Sigmoid colon (tissue), 7 donors: ENCODE results near the gene CRNKL1. TPM values are rescaled to one million over a fixed set of nuclear protein-coding genes. Genes with fewer than 3 reads are reported as not detected.
"Not testable (repeated sequence)": the region's sequence is repeated elsewhere in the genome, so short reads cannot be mapped to it uniquely, and the experiment has no call there.

Source experiments
- DNase-seq: peaks from one replicate; pipeline ENCODE4 v3.0.0-alpha.2; 2019
- H3K27ac ChIP-seq, 4 donors: fragments of 200-600 bp; sonication (generic); one replicate each; pipeline ENCODE4 v1.5.1; 2016 to 2019; ENCODE audit warnings: mild to moderate bottlenecking in 1 of 4
- H3K27me3 ChIP-seq, 3 donors: fragments of 200-600 bp; sonication (generic); one replicate each; pipeline ENCODE4 v1.5.1; 2019; ENCODE audit warnings: mild to moderate bottlenecking in 1 of 3
- H3K36me3 ChIP-seq, 4 donors: fragments of 200-600 bp; sonication (generic); one replicate each; pipeline ENCODE4 v1.5.1; 2016 to 2019
- H3K4me1 ChIP-seq, 4 donors: fragments of 200-600 bp; sonication (generic); one replicate each; pipeline ENCODE4 v1.5.1; 2017 to 2019
- H3K4me3 ChIP-seq, 4 donors: fragments of 200-600 bp; sonication (generic); one replicate each; pipeline ENCODE4 v1.5.1; 2017 to 2019; ENCODE audit warnings: mild to moderate bottlenecking in 2 of 4, moderate library complexity in 1 of 4
- H3K9me3 ChIP-seq, 4 donors: fragments of 200-600 bp in 3 of 4; sonication (generic) in 3 of 4; one replicate each; pipeline versions ENCODE4 v1.5.1 to v1.6.1; 2013 to 2019
- EP300 ChIP-seq, 4 donors: sonication (generic); formaldehyde crosslinking; IDR thresholded peaks; one replicate each; pipeline ENCODE4 v1.6.1; 2017; ENCODE audit warnings: antibody characterized with exemption in 4 of 4
- POLR2A ChIP-seq, 2 donors: fragments of 450-650 bp; IDR thresholded peaks; one replicate each; pipeline ENCODE4 v1.6.1; 2016; ENCODE audit warnings: antibody characterized with exemption in 2 of 2, mild to moderate bottlenecking in 2 of 2, moderate library complexity in 2 of 2
- POLR2AphosphoS5 ChIP-seq, 4 donors: sonication (generic); formaldehyde crosslinking; IDR thresholded peaks; one replicate each; pipeline ENCODE4 v1.6.1; 2017; ENCODE audit warnings: antibody characterized with exemption in 4 of 4
- WGBS, 2 donors: extraction: QIAGEN DNeasy Blood & Tissue Kit; methylation state at CpG; one replicate each; pipeline ENCODE4 v1.1.7; 2013; 5-methylcytosine and 5-hydroxymethylcytosine counted together
- intact Hi-C: fragments of 100-400 bp; cut with DNase I; formaldehyde crosslinking; loops from one replicate; pipeline ENCODE4 v1.15.1; 2023
- polyA plus RNA-seq, 3 donors: library from polyadenylated mRNA; stranded (reverse); fragments of 200-250 nt; gene quantifications; one replicate each; pipeline ENCODE4 v1.2.3, GENCODE V29; 2013
- total RNA-seq, 4 donors: library from RNA; depleted of rRNA; stranded (reverse); fragments of >200 nt; gene quantifications; one replicate each; pipeline ENCODE4 v1.1.0, GENCODE V29; 2016
- TF ChIP-seq, protein P1 (sequence below), 4 experiments: fragments of 450-650 bp in 3 of 4; fragments of 200-600 bp in 1 of 4; IDR thresholded peaks; one replicate each; pipeline ENCODE4 v1.5.1; 2016 to 2019; ENCODE audit warnings: antibody characterized with exemption in 4 of 4, mild to moderate bottlenecking in 3 of 4, moderate library complexity in 2 of 4
- donor health status: healthy with polysubstance abuse.
- donor health status: Bipolar disorder and iron deficiency.
- donor health status: healthy.

The CRNKL1 gene
- total and polyA plus RNA-seq, 7 donors, result 9.0 to 29.1 (median 19.9) TPM

DNA sequence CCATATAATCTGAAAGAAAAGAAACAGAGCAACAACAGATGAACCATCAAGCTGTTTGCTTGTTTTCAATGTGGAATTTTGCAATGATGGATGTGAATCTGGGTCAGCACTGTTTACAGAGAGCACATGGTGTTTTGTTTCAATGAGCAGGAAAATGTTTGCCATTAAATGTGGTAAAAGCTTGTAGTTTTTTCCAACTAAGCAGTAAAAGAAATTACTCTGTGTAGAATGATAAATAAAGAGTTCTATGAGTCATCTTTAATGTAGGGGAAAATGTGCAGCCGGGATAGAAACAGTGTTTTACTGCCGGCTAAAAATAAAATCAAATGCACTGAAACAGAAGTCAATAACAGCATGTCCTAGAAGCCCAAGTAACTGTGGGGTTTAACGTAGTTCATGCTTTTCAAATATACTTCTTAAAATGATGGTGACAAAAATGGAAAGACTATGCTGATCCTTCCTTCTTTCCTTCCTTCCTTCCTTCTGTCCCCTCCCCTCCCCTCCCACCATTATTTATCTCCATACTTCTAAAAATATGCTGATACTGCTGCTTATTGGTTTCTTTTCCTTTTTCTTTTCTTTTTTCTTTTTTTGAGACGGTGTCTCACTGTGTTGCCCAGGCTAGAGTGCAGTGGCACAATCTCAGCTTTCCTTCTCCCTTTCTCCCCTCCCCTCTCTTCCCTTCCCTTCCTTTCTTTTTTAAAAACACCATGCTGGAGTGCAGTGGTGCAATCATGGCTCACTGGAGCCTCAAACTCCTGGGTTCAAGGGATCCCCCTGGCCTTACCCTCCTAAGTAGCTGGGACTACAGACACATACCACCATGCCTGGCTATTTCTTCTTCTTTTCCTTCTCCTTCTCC lies 41.4 kb downstream of the CRNKL1 start:
- Histone ChIP-seq H3K27me3 (no peaks in the 10 kb centered on the region), H3K27ac (peak overlapping the region; percentile 37 to 77 (median 63)), H3K36me3 (no peaks in the 10 kb centered on the region), H3K4me1 (peaks cover 0 to 27% (median 23%) of the 10 kb centered on the region in 4 donors), H3K9me3 (no peaks in the 10 kb centered on the region), H3K4me3 (peak overlapping the region in 2 of 4 donors; percentile 5 to 10)
- no peak for TF ChIP-seq EP300 (IDR thresholded peaks at IDR 0.05)
- TF ChIP-seq POLR2AphosphoS5 (IDR thresholded peaks at IDR 0.05), result peak in 3 of 4 donors; percentile 28 to 39 (median 31)
- DNase-seq, result no peak
- 21 to 43% methylated on average over 4 of the region's 4 CpGs for WGBS, 2 donors
- intact Hi-C loops, result no loop called here

DNA sequence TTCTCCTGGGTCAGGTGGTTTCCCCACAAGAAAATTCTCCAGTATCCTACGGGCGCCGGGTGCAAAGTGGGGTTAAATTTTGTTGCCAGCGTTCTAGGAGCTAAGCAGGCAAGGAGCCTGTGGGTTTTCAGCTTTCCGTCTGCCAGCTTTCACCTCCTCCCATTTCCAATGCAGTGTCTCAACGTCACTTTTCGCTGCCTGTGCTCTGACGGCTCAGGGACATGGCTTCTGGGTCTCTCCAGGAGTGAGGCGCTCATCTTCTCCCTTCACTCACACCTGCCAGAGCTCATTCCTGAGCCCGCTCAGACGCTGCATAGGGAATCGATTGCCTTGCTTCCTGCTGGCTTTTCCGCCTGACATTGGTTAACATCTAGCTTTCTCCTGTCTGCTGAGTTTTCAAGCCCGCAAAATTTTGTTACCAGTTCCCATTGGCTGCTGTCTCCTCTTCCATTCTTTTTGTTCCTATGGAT lies 42.4 kb downstream of the CRNKL1 start:
- peaks cover 0 to 27% (median 23%) of the 10 kb centered on the region in 4 donors for H3K4me1 ChIP-seq
- no peaks in the 10 kb centered on the region for H3K9me3 ChIP-seq
- no peaks in the 10 kb centered on the region for H3K27me3 ChIP-seq
- DNase-seq, result no peak
- H3K27ac ChIP-seq, result peak overlapping the region; percentile 34 to 77 (median 53)
- H3K36me3 ChIP-seq, result no peaks in the 10 kb centered on the region
- intact Hi-C loops, result no loop called here
- TF ChIP-seq, protein P1, sequence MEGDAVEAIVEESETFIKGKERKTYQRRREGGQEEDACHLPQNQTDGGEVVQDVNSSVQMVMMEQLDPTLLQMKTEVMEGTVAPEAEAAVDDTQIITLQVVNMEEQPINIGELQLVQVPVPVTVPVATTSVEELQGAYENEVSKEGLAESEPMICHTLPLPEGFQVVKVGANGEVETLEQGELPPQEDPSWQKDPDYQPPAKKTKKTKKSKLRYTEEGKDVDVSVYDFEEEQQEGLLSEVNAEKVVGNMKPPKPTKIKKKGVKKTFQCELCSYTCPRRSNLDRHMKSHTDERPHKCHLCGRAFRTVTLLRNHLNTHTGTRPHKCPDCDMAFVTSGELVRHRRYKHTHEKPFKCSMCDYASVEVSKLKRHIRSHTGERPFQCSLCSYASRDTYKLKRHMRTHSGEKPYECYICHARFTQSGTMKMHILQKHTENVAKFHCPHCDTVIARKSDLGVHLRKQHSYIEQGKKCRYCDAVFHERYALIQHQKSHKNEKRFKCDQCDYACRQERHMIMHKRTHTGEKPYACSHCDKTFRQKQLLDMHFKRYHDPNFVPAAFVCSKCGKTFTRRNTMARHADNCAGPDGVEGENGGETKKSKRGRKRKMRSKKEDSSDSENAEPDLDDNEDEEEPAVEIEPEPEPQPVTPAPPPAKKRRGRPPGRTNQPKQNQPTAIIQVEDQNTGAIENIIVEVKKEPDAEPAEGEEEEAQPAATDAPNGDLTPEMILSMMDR (IDR thresholded peaks at IDR 0.05), result no peak
- TF ChIP-seq POLR2A (IDR thresholded peaks at IDR 0.05), result no peak
- no peak for TF ChIP-seq EP300 (IDR thresholded peaks at IDR 0.05)
- TF ChIP-seq POLR2AphosphoS5 (IDR thresholded peaks at IDR 0.05), result no peak
- 74 to 85% methylated on average over 14 of the region's 14 CpGs for WGBS, 2 donors
- no peak overlapping the region for H3K4me3 ChIP-seq

DNA sequence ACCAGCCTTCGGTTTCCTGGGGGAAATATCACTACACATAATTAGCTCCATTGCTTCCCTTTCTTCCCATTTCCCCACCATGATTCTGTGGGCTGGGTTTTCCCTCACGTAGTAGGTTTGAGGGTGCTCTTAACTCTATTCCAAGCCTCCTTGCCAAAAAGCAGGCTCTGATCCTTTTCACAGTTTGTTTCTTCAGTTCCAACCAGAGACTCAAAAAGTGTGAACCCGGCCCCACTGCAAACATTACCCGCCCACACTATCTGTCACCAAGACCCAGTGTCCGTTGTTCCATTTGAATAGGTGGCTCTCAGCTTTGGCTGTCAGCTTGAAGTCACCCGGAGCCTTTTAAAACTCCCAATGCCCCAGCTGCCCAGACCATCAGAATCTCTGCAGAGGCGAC lies 46.9 kb downstream of the CRNKL1 start:
- Histone ChIP-seq H3K27me3 (no peaks in the 10 kb centered on the region), H3K4me3 (no peak overlapping the region), H3K4me1 (peaks cover 0 to 38% (median 34%) of the 10 kb centered on the region in 4 donors), H3K9me3 (no peaks in the 10 kb centered on the region), H3K27ac (no peak overlapping the region), H3K36me3 (peaks cover 0 to 20% (median 4%) of the 10 kb centered on the region in 4 donors)
- no peak for DNase-seq
- WGBS, 2 donors, result 76 to 78% methylated on average over 7 of the region's 7 CpGs
- TF ChIP-seq EP300 (IDR thresholded peaks at IDR 0.05) (no peak), POLR2A (IDR thresholded peaks at IDR 0.05) (no peak), POLR2AphosphoS5 (IDR thresholded peaks at IDR 0.05) (no peak)
- TF ChIP-seq, protein P1 (IDR thresholded peaks at IDR 0.05), result no peak
- intact Hi-C loops, result no loop called here

DNA sequence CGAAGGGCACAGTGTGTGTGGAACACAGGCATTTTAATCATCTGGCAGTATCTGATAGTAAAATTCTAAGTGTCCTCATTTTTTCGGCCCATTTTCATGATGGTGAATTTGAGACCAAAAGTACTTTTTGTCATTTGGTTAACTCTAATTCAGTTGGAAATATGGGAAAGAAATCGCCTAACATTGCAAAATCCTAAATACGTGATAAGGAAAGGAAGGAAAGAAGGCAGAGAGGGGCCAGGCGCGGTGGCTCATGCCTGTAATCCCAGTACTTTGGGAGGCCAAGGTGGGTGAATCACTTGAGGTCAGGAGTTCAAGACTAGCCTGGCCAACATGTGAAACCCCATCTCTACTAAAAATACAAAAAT lies 48.3 kb downstream of the CRNKL1 start:
- WGBS, 2 donors, result 87 to 90% methylated on average over 6 of the region's 6 CpGs
- Histone ChIP-seq H3K27ac (peak overlapping the region; percentile 59 to 77 (median 68)), H3K4me3 (peak overlapping the region in 3 of 4 donors; percentile 16 to 31 (median 27)), H3K4me1 (peaks cover 0 to 35% (median 29%) of the 10 kb centered on the region in 4 donors), H3K36me3 (peaks cover 4 to 34% (median 13%) of the 10 kb centered on the region in 4 donors)
- DNase-seq, H3K9me3 ChIP-seq, H3K27me3 ChIP-seq: not testable (repeated sequence)
- intact Hi-C loops, result loop anchor here (5.0 kb wide), 1 partner anchor 37 kb away; no protein-coding TSS in a partner anchor

DNA sequence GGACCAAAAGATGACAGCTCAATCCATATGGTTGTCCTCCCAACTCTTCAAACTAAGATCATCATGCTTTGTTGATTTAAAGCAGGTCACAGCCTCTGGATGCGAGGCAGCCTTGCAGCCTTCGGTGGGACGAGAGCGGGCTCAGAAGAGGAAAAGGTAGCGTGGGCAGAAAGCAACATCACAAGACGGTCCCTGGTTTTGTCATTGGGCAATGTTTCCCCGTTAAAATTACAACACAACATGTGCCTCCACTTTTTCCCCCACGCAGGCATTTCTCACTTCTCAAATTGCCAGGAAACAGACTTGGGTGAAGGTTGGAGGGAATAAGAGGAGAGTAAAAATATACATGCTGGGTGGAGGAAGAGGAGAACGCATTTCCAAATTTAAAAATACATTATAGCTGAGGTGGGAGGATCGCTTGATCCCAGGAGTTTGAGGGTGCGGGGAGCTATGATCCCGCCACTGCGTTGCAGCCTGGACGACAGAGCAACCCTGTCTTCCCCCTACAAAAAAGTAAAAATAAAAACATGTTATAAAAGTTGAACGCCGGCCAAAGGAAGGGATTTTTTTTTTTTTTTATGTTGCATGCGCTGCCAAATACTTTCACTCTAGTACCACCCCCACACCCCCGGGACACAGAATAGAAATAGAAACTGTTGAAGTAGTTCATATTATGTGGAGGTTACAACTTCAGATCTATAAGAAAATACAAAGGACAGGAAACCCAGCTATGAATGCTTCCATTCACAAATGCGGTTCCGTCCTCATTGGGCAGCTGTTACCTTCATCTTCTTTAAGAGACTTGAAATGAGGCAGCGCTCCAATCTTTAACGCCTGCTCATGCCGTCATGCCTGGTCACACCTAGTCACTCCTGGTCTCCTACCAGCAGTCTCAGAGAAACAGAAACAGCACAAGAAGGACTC lies 49.0 kb downstream of the CRNKL1 start:
- TF ChIP-seq EP300 (IDR thresholded peaks at IDR 0.05) (peak in 2 of 4 donors; percentile 57 to 77), POLR2AphosphoS5 (IDR thresholded peaks at IDR 0.05) (peak; percentile 13 to 71 (median 30))
- TF ChIP-seq, protein P1 (IDR thresholded peaks at IDR 0.05), result no peak
- intact Hi-C loops, result loop anchor here (5.0 kb wide), 1 partner anchor 36 kb away; no protein-coding TSS in a partner anchor
- WGBS, 2 donors, result 41 to 75% methylated on average over 23 of the region's 23 CpGs
- Histone ChIP-seq H3K36me3 (peaks cover 8 to 40% (median 18%) of the 10 kb centered on the region in 4 donors), H3K9me3 (no peaks in the 10 kb centered on the region), H3K27ac (peak overlapping the region; percentile 59 to 77 (median 68)), H3K27me3 (no peaks in the 10 kb centered on the region), H3K4me3 (peak overlapping the region; percentile 3 to 31 (median 22)), H3K4me1 (peaks cover 0 to 36% (median 29%) of the 10 kb centered on the region in 4 donors)
- peak; percentile 82 for DNase-seq
